ENCODE data around the gene SNTG2. TPM values are rescaled to one million over a fixed set of nuclear protein-coding genes. Genes with fewer than 3 reads are reported as not detected.

The SNTG2 gene
- total RNA-seq, 4 donors from 2014 or later = 1.7 to 5.9 (median 2.0) TPM; not detected in 1

DNA sequence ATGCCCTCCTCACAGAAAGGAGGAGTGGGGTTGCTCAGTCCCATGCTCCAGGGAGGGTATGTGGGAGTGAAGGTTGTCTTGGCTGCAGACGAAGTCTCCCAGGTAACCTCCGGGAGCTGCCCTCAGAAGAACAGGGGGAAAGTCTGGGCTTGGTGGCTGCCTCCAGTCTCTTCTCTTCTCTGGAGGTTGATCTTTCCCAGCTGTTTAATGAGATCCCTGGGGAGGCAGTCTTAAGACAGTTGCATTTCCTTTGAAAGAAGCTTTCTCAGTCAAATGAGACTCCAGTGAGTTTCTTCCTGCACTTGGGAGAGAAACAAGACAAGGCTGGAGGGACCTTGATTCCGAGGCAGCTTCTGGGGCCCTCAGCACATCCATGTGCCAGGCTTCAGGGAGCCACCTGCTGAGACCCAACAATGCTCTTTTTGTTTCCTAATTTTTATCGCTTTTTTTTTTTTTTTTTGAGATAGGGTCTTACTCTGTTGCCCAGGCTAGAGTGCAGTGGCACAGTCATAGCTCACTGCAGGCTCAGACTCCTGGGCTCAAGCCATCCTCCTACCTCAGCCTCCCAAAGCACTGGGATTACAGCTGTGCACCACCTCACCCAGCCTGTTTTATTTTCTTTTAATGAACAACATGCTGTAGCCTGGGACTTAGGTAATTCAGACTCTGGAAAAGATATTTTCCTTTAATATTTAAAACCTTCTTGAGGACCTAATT, 390.9 kb downstream of the SNTG2 start:
- no peak for DNase-seq
- TF ChIP-seq POLR2A (IDR thresholded peaks at IDR 0.05) = no peak
- TF ChIP-seq, protein P1, sequence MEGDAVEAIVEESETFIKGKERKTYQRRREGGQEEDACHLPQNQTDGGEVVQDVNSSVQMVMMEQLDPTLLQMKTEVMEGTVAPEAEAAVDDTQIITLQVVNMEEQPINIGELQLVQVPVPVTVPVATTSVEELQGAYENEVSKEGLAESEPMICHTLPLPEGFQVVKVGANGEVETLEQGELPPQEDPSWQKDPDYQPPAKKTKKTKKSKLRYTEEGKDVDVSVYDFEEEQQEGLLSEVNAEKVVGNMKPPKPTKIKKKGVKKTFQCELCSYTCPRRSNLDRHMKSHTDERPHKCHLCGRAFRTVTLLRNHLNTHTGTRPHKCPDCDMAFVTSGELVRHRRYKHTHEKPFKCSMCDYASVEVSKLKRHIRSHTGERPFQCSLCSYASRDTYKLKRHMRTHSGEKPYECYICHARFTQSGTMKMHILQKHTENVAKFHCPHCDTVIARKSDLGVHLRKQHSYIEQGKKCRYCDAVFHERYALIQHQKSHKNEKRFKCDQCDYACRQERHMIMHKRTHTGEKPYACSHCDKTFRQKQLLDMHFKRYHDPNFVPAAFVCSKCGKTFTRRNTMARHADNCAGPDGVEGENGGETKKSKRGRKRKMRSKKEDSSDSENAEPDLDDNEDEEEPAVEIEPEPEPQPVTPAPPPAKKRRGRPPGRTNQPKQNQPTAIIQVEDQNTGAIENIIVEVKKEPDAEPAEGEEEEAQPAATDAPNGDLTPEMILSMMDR (IDR thresholded peaks at IDR 0.05) = no peak
- H3K4me3 ChIP-seq = no peak overlapping the region
- H3K36me3 ChIP-seq = no peaks in the 10 kb centered on the region
- intact Hi-C loops (cut with DNase I) = no loop called here
- H3K27me3 ChIP-seq = no peaks in the 10 kb centered on the region
- H3K27ac ChIP-seq = no peak overlapping the region
- 59 to 69% methylated on average over 3 to 4 of the region's 4 CpGs for WGBS, 2 donors
- no peaks in the 10 kb centered on the region for H3K4me1 ChIP-seq
- no peaks in the 10 kb centered on the region for H3K9me3 ChIP-seq

DNA sequence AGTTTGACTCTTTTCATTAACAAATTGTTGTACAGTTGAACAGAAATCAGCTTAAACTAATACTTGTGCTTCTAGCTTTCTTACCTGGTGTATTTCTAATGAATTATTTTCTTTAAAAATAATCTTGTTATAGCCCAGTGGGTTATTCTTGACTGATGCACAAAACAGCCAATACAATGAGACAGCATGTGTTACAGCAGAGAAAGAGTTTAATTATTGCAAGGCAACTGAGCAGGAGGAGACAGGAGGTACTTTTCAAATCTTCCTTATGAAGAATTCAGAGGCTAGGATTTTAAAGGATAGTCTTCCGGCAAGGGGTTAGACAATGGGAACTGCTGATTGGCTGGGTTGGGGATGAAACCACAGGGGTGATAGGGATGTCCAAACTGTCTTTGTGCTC, 398.1 kb downstream of the SNTG2 start:
- Histone ChIP-seq H3K36me3 (no peaks in the 10 kb centered on the region), H3K4me3 (no peak overlapping the region), H3K27me3 (no peaks in the 10 kb centered on the region), H3K9me3 (peaks cover 0 to 33% (median 15%) of the 10 kb centered on the region in 3 donors), H3K4me1 (no peaks in the 10 kb centered on the region), H3K27ac (no peak overlapping the region)
- no peak for DNase-seq
- TF ChIP-seq, protein P1 (IDR thresholded peaks at IDR 0.05) = no peak
- intact Hi-C loops (cut with DNase I) = no loop called here
- 100% methylated on average over 1 of the region's 1 CpG for WGBS, 2 donors

DNA sequence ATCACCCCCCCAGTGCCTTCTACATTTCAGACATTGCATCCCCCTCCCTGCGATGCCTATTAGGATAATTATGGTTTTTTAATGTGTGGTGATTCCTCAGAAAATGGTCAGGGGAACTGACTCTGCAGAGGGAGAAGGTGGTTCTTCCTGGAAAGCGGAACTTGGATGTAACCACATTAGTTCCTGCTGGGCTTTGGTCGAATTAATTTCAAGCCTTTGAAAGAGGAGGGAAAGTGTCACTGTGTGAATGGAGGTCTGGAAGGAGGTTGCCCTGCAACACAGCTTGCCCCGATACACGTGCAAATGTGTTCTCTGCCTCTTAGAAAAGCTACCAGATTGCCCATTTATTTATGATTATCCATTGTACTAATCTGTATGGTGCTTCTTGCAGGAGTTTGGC, 399.5 kb downstream of the SNTG2 start:
- Histone ChIP-seq H3K4me3 (no peak overlapping the region), H3K9me3 (peaks cover 0 to 33% (median 15%) of the 10 kb centered on the region in 3 donors), H3K4me1 (no peaks in the 10 kb centered on the region), H3K36me3 (no peaks in the 10 kb centered on the region), H3K27me3 (no peaks in the 10 kb centered on the region), H3K27ac (no peak overlapping the region)
- DNase-seq = no peak
- intact Hi-C loops (cut with DNase I) = no loop called here
- no peak for TF ChIP-seq POLR2A (IDR thresholded peaks at IDR 0.05)
- TF ChIP-seq, protein P1 (IDR thresholded peaks at IDR 0.05) = no peak
- WGBS, 2 donors = 47 to 65% methylated on average over 3 to 5 of the region's 5 CpGs

DNA sequence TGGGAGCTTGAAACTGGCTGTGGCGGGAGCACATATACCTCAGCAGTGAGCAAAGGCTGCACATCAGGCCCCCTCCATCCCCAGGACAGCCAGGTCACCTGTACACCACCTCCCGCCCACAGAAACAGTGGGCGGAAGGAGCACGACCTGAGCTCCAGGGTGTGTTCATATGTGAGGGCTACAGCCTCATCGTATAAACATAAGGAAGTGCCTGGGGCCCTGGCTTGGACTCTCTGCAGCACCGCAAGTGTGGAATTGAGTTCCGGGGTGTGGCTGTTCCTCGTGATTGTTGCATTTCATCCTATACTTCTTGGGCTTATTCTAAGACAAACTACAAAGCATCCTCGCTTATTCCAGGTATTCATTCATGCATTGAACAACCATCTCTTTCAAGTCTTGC, 402.5 kb downstream of the SNTG2 start:
- Histone ChIP-seq H3K27ac (no peak overlapping the region), H3K4me3 (no peak overlapping the region), H3K27me3 (no peaks in the 10 kb centered on the region), H3K9me3 (peaks cover 0 to 20% (median 14%) of the 10 kb centered on the region in 3 donors), H3K36me3 (no peaks in the 10 kb centered on the region), H3K4me1 (no peaks in the 10 kb centered on the region)
- TF ChIP-seq POLR2A (IDR thresholded peaks at IDR 0.05) = no peak
- TF ChIP-seq, protein P1 (IDR thresholded peaks at IDR 0.05) = no peak
- WGBS, 2 donors = 46 to 70% methylated on average over 2 to 5 of the region's 9 CpGs
- intact Hi-C loops (cut with DNase I) = no loop called here
- no peak for DNase-seq

DNA sequence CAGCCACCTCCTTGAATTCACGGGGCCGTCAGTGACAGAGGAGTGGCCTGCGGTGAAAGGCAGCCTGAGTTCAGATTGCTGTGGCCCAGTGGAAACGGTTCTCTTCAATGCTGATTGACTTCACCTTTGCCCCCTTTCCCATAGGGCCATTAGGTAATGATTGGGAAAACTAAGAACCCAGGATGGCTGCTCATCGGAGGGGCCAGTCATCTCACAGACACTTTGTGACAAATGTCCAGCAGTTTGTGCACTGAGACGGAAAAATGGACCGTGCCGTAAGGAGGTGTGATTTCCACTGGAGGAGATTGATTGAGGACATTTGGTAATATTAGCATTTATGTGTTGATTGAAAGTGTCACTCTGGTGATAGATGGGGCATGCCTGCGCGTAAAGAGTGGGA, 402.9 kb downstream of the SNTG2 start:
- Histone ChIP-seq H3K4me1 (no peaks in the 10 kb centered on the region), H3K27ac (no peak overlapping the region), H3K9me3 (peaks cover 0 to 16% (median 10%) of the 10 kb centered on the region in 3 donors), H3K4me3 (no peak overlapping the region), H3K27me3 (no peaks in the 10 kb centered on the region), H3K36me3 (no peaks in the 10 kb centered on the region)
- WGBS, 2 donors = 73 to 83% methylated on average over 6 to 10 of the region's 10 CpGs
- intact Hi-C loops (cut with DNase I) = no loop called here
- TF ChIP-seq POLR2A (IDR thresholded peaks at IDR 0.05) = no peak
- TF ChIP-seq, protein P1 (IDR thresholded peaks at IDR 0.05) = no peak
- DNase-seq = no peak

Data from esophagus squamous epithelium (tissue), 5 donors.